HepG2 (cell line): ENCODE measurements around the gene DNAH9. TPM values are rescaled to one million over a fixed set of nuclear protein-coding genes. Genes with fewer than 3 reads are reported as not detected.

ENCODE experiments used
- ATAC-seq: fragments of 200-7000 bp; cut with Tn5 transposase; 3 replicates; pipeline ENCODE4 v1.9.1; 2020; ENCODE audit warnings: mild to moderate bottlenecking, moderate library complexity
- BruUV-seq: library from RNA; stranded (reverse); fragments of 400-500 nt; replicated peaks from 2 replicates; lab custom pipeline; 2021; lab: Mats Ljungman, UMichigan
- CTCF ChIA-PET: fragments of 300-600 bp; formaldehyde crosslinking; extraction: SDS; loops from one replicate; lab custom pipeline; 2021; ENCODE audit warnings: low total read pairs, inconsistent platforms, low intra/inter-chr PET ratio; lab: Yijun Ruan, JAX
- POLR2A ChIA-PET: fragments of 350-600 bp; sonication (Branson Sonifier 250); formaldehyde crosslinking; loops from one replicate; lab custom pipeline; 2020; ENCODE audit warnings: antibody characterized with exemption, inconsistent platforms; lab: Yijun Ruan, JAX
- DNase-seq: peaks from one replicate; pipeline ENCODE4 v3.0.0-alpha.2; 2015; ENCODE audit warnings: low spot score
- FAIRE-seq: peaks from 3 replicates; lab custom pipeline; 2011; peaks lifted over from hg19 to GRCh38; lab: Jason Lieb, UNC
- H2AFZ ChIP-seq: one replicate; pipeline ENCODE4 v1.6.1; 2011; ENCODE audit warnings: low read length, inconsistent platforms
- H3K27ac ChIP-seq: fragments of 300-600 bp; 3 replicates; pipeline ENCODE4 v1.8.0; 2011; ENCODE audit warnings: mixed run types, mild to moderate bottlenecking, mixed read lengths, low read length, inconsistent platforms; ENCODE audit not compliant: insufficient read depth; ENCODE audit errors: extremely low read length
- H3K27me3 ChIP-seq, 2 experiments: fragments of 200-600 bp in 1 of 2; 2 replicates in 1 of 2; 3 replicates in 1 of 2; pipeline versions ENCODE4 v1.6.0 to v1.8.0; 2011; ENCODE audit warnings: low read length in 2 of 2, mild to moderate bottlenecking in 2 of 2, moderate library complexity in 2 of 2, inconsistent platforms in 1 of 2; ENCODE audit not compliant: insufficient read depth in 2 of 2, control insufficient read depth in 1 of 2
- H3K36me3 ChIP-seq, 2 experiments: fragments of 200-600 bp in 1 of 2; replicated peaks in 1 of 2; 2 replicates in 1 of 2; 3 replicates in 1 of 2; pipeline versions ENCODE4 v1.5.1 to v1.8.0; 2011; ENCODE audit warnings: low read length in 2 of 2, inconsistent platforms in 1 of 2; ENCODE audit not compliant: insufficient read depth in 2 of 2, control insufficient read depth in 1 of 2
- H3K4me1 ChIP-seq: 2 replicates; pipeline ENCODE4 v1.5.1; 2012; ENCODE audit warnings: low read length, inconsistent platforms; ENCODE audit not compliant: insufficient read depth
- H3K4me2 ChIP-seq: 2 replicates; pipeline ENCODE4 v1.6.0; 2011; ENCODE audit warnings: low read depth, low read length, inconsistent platforms
- H3K4me3 ChIP-seq, 3 experiments: fragments of 200-600 bp in 1 of 3; sonication (generic), shearing (Covaris generic) in 1 of 3; replicated peaks in 1 of 3; 2 replicates each; pipeline ENCODE4 v1.5.1; 2011 to 2016; ENCODE audit warnings: low read length in 3 of 3, inconsistent platforms in 2 of 3, low read depth in 2 of 3, mild to moderate bottlenecking in 2 of 3, control low read depth in 1 of 3, mixed read lengths in 1 of 3; ENCODE audit not compliant: insufficient read depth in 1 of 3
- H3K79me2 ChIP-seq: one replicate; pipeline ENCODE4 v1.6.1; 2011; ENCODE audit warnings: low read length, inconsistent platforms; ENCODE audit not compliant: insufficient read depth
- H3K9ac ChIP-seq: 2 replicates; pipeline ENCODE4 v1.6.0; 2011; ENCODE audit warnings: mild to moderate bottlenecking, low read depth, low read length, inconsistent platforms; ENCODE audit not compliant: insufficient read depth
- H3K9me3 ChIP-seq: 2 replicates; pipeline ENCODE4 v1.5.1; 2012; ENCODE audit warnings: mild to moderate bottlenecking, low read length
- H4K20me1 ChIP-seq: 2 replicates; pipeline ENCODE4 v1.6.0; 2011; ENCODE audit warnings: inconsistent platforms, mild to moderate bottlenecking, low read length, moderate library complexity; ENCODE audit not compliant: insufficient read depth
- ASH2L ChIP-seq: fragments of 300-600, 200-600 bp; sonication (generic); IDR thresholded peaks from 2 replicates; pipeline ENCODE4 v1.7.0; 2017; ENCODE audit warnings: low read depth, mild to moderate bottlenecking, moderate library complexity, mixed read lengths, low read length; ENCODE audit not compliant: insufficient read length
- ATF7-NPFF ChIP-seq: sonication (generic); formaldehyde crosslinking; IDR thresholded peaks from 2 replicates; pipeline ENCODE4 v1.8.1; 2023; ENCODE audit warnings: mild to moderate bottlenecking, low read depth, missing genetic modification reagents, moderate library complexity
- GATA4 ChIP-seq: sonication (generic); IDR thresholded peaks from 2 replicates; pipeline ENCODE4 v1.6.1; 2016; ENCODE audit warnings: antibody characterized with exemption, low read depth, borderline replicate concordance
- KDM3A ChIP-seq: IDR thresholded peaks from 2 replicates; pipeline ENCODE4 v1.6.1; 2018; ENCODE audit warnings: low read depth, missing compliant biosample characterization
- MIER2 ChIP-seq: IDR thresholded peaks from 2 replicates; pipeline ENCODE4 v1.6.1; 2016; ENCODE audit warnings: missing biosample characterization, missing genetic modification reagents
- MIER3 ChIP-seq: IDR thresholded peaks from 2 replicates; pipeline ENCODE4 v1.6.1; 2016; ENCODE audit warnings: missing compliant biosample characterization, borderline replicate concordance
- ZFAT ChIP-seq: sonication (generic); formaldehyde crosslinking; conservative IDR thresholded peaks from 2 replicates; pipeline ENCODE4 v1.8.1; 2023; ENCODE audit warnings: missing genetic modification reagents, inconsistent platforms
- ZNF543 ChIP-seq: sonication (generic); formaldehyde crosslinking; IDR thresholded peaks from 2 replicates; pipeline ENCODE4 v1.4.0; 2020; ENCODE audit warnings: mild to moderate bottlenecking, missing genetic modification reagents
- ZNF780A ChIP-seq: sonication (generic); formaldehyde crosslinking; IDR thresholded peaks from 2 replicates; pipeline ENCODE4 v1.8.0; 2022; ENCODE audit warnings: mild to moderate bottlenecking, missing genetic modification reagents, moderate library complexity
- ZZZ3 ChIP-seq: sonication (generic); formaldehyde crosslinking; IDR thresholded peaks from 2 replicates; pipeline ENCODE4 v1.4.0; 2020; ENCODE audit warnings: missing genetic modification reagents, mild to moderate bottlenecking, borderline replicate concordance
- WGBS: methylation state at CpG from one replicate; pipeline ENCODE4 v1.1.6; 2017; ENCODE audit warnings: low lambda C conversion rate; 5-methylcytosine and 5-hydroxymethylcytosine counted together
- in situ Hi-C: cut with HindIII; loops from 2 replicates; pipeline ENCODE4 v1.10.0; 2017; ENCODE audit warnings: low pct_unique_long_range_greater_than_20kb; ENCODE audit not compliant: extremely low pct_ligation_motif_present
- intact Hi-C: fragments of 100-400 bp; cut with micrococcal nuclease; formaldehyde crosslinking; loops from one replicate; pipeline ENCODE4 v1.10.0; 2022; ENCODE audit not compliant: unreplicated experiment
- polyA plus RNA-seq, 8 experiments: library from polyadenylated mRNA; depleted of rRNA in 3 of 8; stranded (reverse) in 7 of 8; unstranded in 1 of 8; fragments of >200 nt; fragmentation: Illumina TruSeq in 4 of 8; extraction: Trizol in 4 of 8; gene quantifications; 2 replicates each; pipeline versions ENCODE4 v1.2.1 to v1.2.3, GENCODE V29; 2011 to 2016; ENCODE audit warnings: low read depth in 4 of 8, missing spikeins in 1 of 8, mixed read lengths in 1 of 8; ENCODE audit not compliant: insufficient read depth in 1 of 8
- total RNA-seq, 5 experiments: library from RNA; depleted of rRNA; stranded (reverse); fragments of >200 nt; fragmentation: Illumina TruSeq; extraction: Trizol; gene quantifications; 2 replicates each; pipeline ENCODE4 v1.2.3, GENCODE V29; 2016; ENCODE audit warnings: low read depth in 1 of 5
- TF ChIP-seq, protein P1 (sequence below): sonication (generic); formaldehyde crosslinking; IDR thresholded peaks from 2 replicates; pipeline ENCODE4 v1.4.0; 2020; ENCODE audit warnings: missing genetic modification reagents
- TF ChIP-seq, protein P2 (sequence below): sonication (generic); formaldehyde crosslinking; IDR thresholded peaks from 2 replicates; pipeline ENCODE4 v1.5.1; 2020; ENCODE audit warnings: mild to moderate bottlenecking, missing genetic modification reagents
- TF ChIP-seq, protein P3 (sequence below): sonication (generic); formaldehyde crosslinking; IDR thresholded peaks from 2 replicates; pipeline ENCODE4 v1.4.0; 2020; ENCODE audit warnings: missing genetic modification reagents
- TF ChIP-seq, protein P4 (sequence below): sonication (generic); formaldehyde crosslinking; IDR thresholded peaks from 2 replicates; pipeline ENCODE4 v1.4.0; 2020; ENCODE audit warnings: missing genetic modification reagents

Gene DNAH9
- total and polyA plus RNA-seq, 2 of the 13 experiments (the other 11 are each of a cell fraction or from before 2014, with no cell fraction given): not detected

DNA sequence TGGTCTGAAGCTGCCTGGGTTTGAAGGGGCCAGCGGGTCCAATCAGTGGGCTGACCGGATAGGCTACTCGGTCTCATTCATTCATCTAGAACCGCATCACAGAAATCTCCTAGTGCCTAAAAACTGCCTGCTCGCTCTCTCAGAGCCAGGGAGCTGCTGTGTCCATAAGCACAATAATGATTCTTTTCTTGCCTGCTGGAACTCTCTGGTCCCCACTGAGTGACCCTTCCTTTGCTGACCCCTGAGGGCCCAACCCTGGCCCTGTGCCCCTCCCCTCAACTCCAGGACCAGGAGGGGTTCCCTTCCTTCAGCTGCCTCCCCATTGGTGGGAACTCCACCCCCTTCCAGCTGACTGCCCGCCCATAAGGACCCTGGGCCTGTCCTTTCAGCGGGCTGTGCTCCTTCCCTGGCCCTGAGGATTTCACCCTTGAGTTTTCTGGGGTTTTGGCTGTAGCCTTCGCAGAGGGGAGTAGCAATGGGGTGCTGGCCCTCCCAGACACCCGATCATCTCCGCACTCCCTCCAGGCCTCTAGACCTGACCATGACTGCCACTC lies 39.5 kb upstream of the DNAH9 start:
- in situ Hi-C loops (no loop called here), intact Hi-C loops (no loop called here)
- DNase-seq: no peak
- Histone ChIP-seq H3K36me3 (no peaks in the 10 kb centered on the region), H3K27me3 (0 out of 5 replicates have a peak, but pooled peaks cover 0 to 3% of the 10 kb centered on the region in 2 experiments), H3K9me3 (no peaks in the 10 kb centered on the region), H3K27ac (no peak overlapping the region), H3K4me3 (no peak overlapping the region), H2AFZ (no peak overlapping the region), H3K9ac (no peak overlapping the region), H4K20me1 (no peaks in the 10 kb centered on the region), H3K4me2 (no peak overlapping the region), H3K79me2 (no peaks in the 10 kb centered on the region), H3K4me1 (no peaks in the 10 kb centered on the region)
- WGBS: 25% methylated on average over 7 of the region's 10 CpGs
- TF ChIP-seq ZFAT: no peak
- TF ChIP-seq, protein P1, sequence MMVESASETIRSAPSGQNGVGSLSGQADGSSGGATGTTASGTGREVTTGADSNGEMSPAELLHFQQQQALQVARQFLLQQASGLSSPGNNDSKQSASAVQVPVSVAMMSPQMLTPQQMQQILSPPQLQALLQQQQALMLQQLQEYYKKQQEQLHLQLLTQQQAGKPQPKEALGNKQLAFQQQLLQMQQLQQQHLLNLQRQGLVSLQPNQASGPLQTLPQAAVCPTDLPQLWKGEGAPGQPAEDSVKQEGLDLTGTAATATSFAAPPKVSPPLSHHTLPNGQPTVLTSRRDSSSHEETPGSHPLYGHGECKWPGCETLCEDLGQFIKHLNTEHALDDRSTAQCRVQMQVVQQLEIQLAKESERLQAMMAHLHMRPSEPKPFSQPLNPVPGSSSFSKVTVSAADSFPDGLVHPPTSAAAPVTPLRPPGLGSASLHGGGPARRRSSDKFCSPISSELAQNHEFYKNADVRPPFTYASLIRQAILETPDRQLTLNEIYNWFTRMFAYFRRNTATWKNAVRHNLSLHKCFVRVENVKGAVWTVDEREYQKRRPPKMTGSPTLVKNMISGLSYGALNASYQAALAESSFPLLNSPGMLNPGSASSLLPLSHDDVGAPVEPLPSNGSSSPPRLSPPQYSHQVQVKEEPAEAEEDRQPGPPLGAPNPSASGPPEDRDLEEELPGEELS (CRISPR knock-in tag): no peak
- no peak for TF ChIP-seq GATA4
- TF ChIP-seq ZNF780A (CRISPR knock-in tag): no peak
- no peak for TF ChIP-seq ATF7-NPFF (CRISPR knock-in tag)
- TF ChIP-seq MIER3: no peak
- no peak for TF ChIP-seq ZNF543 (CRISPR knock-in tag)
- TF ChIP-seq ZZZ3: no peak
- TF ChIP-seq, protein P2, sequence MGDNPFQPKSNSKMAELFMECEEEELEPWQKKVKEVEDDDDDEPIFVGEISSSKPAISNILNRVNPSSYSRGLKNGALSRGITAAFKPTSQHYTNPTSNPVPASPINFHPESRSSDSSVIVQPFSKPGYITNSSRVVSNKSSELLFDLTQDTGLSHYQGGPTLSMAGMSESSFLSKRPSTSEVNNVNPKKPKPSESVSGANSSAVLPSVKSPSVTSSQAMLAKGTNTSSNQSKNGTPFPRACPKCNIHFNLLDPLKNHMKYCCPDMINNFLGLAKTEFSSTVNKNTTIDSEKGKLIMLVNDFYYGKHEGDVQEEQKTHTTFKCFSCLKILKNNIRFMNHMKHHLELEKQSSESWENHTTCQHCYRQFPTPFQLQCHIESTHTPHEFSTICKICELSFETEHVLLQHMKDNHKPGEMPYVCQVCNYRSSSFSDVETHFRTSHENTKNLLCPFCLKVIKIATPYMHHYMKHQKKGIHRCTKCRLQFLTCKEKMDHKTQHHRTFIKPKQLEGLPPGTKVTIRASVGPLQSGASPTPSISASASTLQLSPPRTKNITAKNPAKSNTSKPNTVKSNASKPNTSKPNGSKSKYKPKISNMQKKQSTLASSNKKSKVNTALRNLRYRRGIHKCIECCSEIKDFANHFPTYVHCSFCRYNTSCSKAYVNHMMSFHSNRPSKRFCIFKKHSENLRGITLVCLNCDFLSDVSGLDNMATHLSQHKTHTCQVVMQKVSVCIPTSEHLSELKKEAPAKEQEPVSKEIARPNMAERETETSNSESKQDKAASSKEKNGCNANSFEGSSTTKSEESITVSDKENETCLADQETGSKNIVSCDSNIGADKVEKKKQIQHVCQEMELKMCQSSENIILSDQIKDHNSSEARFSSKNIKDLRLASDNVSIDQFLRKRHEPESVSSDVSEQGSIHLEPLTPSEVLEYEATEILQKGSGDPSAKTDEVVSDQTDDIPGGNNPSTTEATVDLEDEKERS (CRISPR knock-in tag): no peak
- TF ChIP-seq MIER2 (CRISPR knock-in tag): no peak
- TF ChIP-seq, protein P3, sequence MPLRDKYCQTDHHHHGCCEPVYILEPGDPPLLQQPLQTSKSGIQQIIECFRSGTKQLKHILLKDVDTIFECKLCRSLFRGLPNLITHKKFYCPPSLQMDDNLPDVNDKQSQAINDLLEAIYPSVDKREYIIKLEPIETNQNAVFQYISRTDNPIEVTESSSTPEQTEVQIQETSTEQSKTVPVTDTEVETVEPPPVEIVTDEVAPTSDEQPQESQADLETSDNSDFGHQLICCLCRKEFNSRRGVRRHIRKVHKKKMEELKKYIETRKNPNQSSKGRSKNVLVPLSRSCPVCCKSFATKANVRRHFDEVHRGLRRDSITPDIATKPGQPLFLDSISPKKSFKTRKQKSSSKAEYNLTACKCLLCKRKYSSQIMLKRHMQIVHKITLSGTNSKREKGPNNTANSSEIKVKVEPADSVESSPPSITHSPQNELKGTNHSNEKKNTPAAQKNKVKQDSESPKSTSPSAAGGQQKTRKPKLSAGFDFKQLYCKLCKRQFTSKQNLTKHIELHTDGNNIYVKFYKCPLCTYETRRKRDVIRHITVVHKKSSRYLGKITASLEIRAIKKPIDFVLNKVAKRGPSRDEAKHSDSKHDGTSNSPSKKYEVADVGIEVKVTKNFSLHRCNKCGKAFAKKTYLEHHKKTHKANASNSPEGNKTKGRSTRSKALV (CRISPR knock-in tag): no peak
- no peak for TF ChIP-seq KDM3A
- TF ChIP-seq ASH2L: no peak
- TF ChIP-seq, protein P4, sequence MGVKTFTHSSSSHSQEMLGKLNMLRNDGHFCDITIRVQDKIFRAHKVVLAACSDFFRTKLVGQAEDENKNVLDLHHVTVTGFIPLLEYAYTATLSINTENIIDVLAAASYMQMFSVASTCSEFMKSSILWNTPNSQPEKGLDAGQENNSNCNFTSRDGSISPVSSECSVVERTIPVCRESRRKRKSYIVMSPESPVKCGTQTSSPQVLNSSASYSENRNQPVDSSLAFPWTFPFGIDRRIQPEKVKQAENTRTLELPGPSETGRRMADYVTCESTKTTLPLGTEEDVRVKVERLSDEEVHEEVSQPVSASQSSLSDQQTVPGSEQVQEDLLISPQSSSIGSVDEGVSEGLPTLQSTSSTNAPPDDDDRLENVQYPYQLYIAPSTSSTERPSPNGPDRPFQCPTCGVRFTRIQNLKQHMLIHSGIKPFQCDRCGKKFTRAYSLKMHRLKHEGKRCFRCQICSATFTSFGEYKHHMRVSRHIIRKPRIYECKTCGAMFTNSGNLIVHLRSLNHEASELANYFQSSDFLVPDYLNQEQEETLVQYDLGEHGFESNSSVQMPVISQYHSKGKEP (CRISPR knock-in tag): no peak
- no TSS peak for BruUV-seq
- ChIA-PET POLR2A (no interaction called here), CTCF (no interaction called here)
- no peak for FAIRE-seq
- ATAC-seq: no peak
